ENCODE measurements around the gene AFF3.
"Not testable (repeated sequence)": the region's sequence is repeated elsewhere in the genome, so short reads cannot be mapped to it uniquely, and the experiment has no call there.

Gene AFF3

GRCh38 chr2:99554871-99555270 lies 587.5 kb downstream of the AFF3 start:
- DNase-seq (ENCODE audit: low read depth, low spot score): no peak

GRCh38 chr2:99554238-99554637 lies 588.2 kb downstream of the AFF3 start:
- DNase-seq (ENCODE audit: low read depth, low spot score): peak; percentile 64

GRCh38 chr2:99552529-99552928 lies 589.9 kb downstream of the AFF3 start:
- no peak for DNase-seq (ENCODE audit: low read depth, low spot score)

GRCh38 chr2:99550368-99550767 lies 592.0 kb downstream of the AFF3 start:
- peak; percentile 40 for DNase-seq (ENCODE audit: low read depth, low spot score)

GRCh38 chr2:99545604-99546003 lies 596.8 kb downstream of the AFF3 start:
- no peak for DNase-seq (ENCODE audit: low read depth, low spot score)

GRCh38 chr2:99545066-99545465 lies 597.3 kb downstream of the AFF3 start:
- no peak for DNase-seq (ENCODE audit: low read depth, low spot score)

GRCh38 chr2:99544608-99545007 lies 597.8 kb downstream of the AFF3 start:
- no peak for DNase-seq (ENCODE audit: low read depth, low spot score)

- DNase-seq (ENCODE audit: low read depth, low spot score): no peak
Measured at GRCh38 chr2:99543247-99543646, 599.1 kb downstream of the AFF3 start.

- no peak for DNase-seq (ENCODE audit: low read depth, low spot score)
Measured at GRCh38 chr2:99537910-99538485, 604.4 kb downstream of the AFF3 start.

GRCh38 chr2:99524056-99524455 lies 618.3 kb downstream of the AFF3 start:
- no peak for DNase-seq (ENCODE audit: low read depth, low spot score)

- DNase-seq (ENCODE audit: low read depth, low spot score): no peak
Measured at GRCh38 chr2:99522157-99522556, 620.2 kb downstream of the AFF3 start.

GRCh38 chr2:99520813-99521212 lies 621.6 kb downstream of the AFF3 start:
- no peak for DNase-seq (ENCODE audit: low read depth, low spot score)

- no peak for DNase-seq (ENCODE audit: low read depth, low spot score)
Measured at GRCh38 chr2:99520195-99520594, 622.2 kb downstream of the AFF3 start.

- DNase-seq (ENCODE audit: low read depth, low spot score): no peak
Measured at GRCh38 chr2:99514357-99514756, 628.0 kb downstream of the AFF3 start.

GRCh38 chr2:99512181-99512591 lies 630.2 kb downstream of the AFF3 start:
- DNase-seq (ENCODE audit: low read depth, low spot score): no peak

- DNase-seq (ENCODE audit: low read depth, low spot score): no peak
Measured at GRCh38 chr2:99509387-99509786, 633.0 kb downstream of the AFF3 start.

GRCh38 chr2:99507937-99508818 lies 634.2 kb downstream of the AFF3 start:
- DNase-seq (ENCODE audit: low read depth, low spot score): no peak

- no peak for DNase-seq (ENCODE audit: low read depth, low spot score)
Measured at GRCh38 chr2:99504844-99505584, 637.4 kb downstream of the AFF3 start.

GRCh38 chr2:99503662-99504416 lies 638.6 kb downstream of the AFF3 start:
- DNase-seq (ENCODE audit: low read depth, low spot score): not testable (repeated sequence)

- DNase-seq (ENCODE audit: low read depth, low spot score): no peak
Measured at GRCh38 chr2:99496021-99496420, 646.4 kb downstream of the AFF3 start.
